K562 (cell line): ENCODE measurements around the gene PXN. TPM values are rescaled to one million over a fixed set of nuclear protein-coding genes. Genes with fewer than 3 reads are reported as not detected.

Experiments used
- ATAC-seq: fragments of 200-7000 bp; cut with Tn5 transposase; 3 replicates; pipeline ENCODE4 v1.9.1; 2020; ENCODE audit warnings: moderate library complexity
- BruUV-seq: library from RNA; stranded (reverse); fragments of 400-500 nt; replicated peaks from 2 replicates; lab custom pipeline; 2021; lab: Mats Ljungman, UMichigan
- CTCF ChIA-PET: fragments of 300-600 bp; formaldehyde crosslinking; extraction: SDS; loops from one replicate; lab custom pipeline; 2021; ENCODE audit warnings: low intra/inter-chr PET ratio; lab: Yijun Ruan, JAX
- POLR2A ChIA-PET: fragments of 300-600, 350-650 bp; sonication (Branson Sonifier 250); formaldehyde crosslinking; extraction: SDS; loops from one replicate; lab custom pipeline; 2021; ENCODE audit warnings: antibody characterized with exemption, inconsistent platforms; lab: Yijun Ruan, JAX
- DNase-seq, 4 experiments: peaks; one replicate each; pipeline versions ENCODE4 v3.0.0 to v3.0.0-alpha.2; 2011 to 2018; ENCODE audit warnings: low spot score in 3 of 4, mixed read lengths in 3 of 4; ENCODE audit errors: extremely low read depth in 1 of 4
- FAIRE-seq: peaks from 2 replicates; lab custom pipeline; 2011; peaks lifted over from hg19 to GRCh38; lab: Jason Lieb, UNC
- H2AFZ ChIP-seq: 2 replicates; pipeline ENCODE4 v1.6.0; 2011; ENCODE audit warnings: low read depth, low read length, control low read depth, inconsistent platforms
- H3K27ac ChIP-seq: fragments of 200-600 bp; 3 replicates; pipeline ENCODE4 v1.8.0; 2011; ENCODE audit warnings: low read depth, mild to moderate bottlenecking, control low read depth, inconsistent platforms, low read length, moderate library complexity, mixed read lengths; ENCODE audit errors: extremely low read depth
- H3K27me3 ChIP-seq, 2 experiments: fragments of 300-600 bp in 1 of 2; 2 replicates in 1 of 2; 3 replicates in 1 of 2; pipeline versions ENCODE4 v1.6.0 to v1.8.0; 2011; ENCODE audit warnings: inconsistent platforms in 2 of 2, low read length in 2 of 2, mild to moderate bottlenecking in 1 of 2, mixed read lengths in 1 of 2, moderate library complexity in 1 of 2; ENCODE audit not compliant: control insufficient read depth in 2 of 2, insufficient read depth in 2 of 2
- H3K36me3 ChIP-seq: fragments of 300-600 bp; 3 replicates; pipeline ENCODE4 v1.8.0; 2011; ENCODE audit warnings: mild to moderate bottlenecking, low read length, inconsistent platforms; ENCODE audit not compliant: control insufficient read depth, insufficient read depth
- H3K4me1 ChIP-seq, 2 experiments: fragments of 200-600 bp in 1 of 2; replicated peaks in 1 of 2; 2 replicates in 1 of 2; 3 replicates in 1 of 2; pipeline versions ENCODE4 v1.5.1 to v1.8.0; 2011; ENCODE audit warnings: inconsistent platforms in 2 of 2, low read length in 2 of 2, mild to moderate bottlenecking in 1 of 2, mixed read lengths in 1 of 2, moderate library complexity in 1 of 2; ENCODE audit not compliant: control insufficient read depth in 2 of 2, insufficient read depth in 2 of 2
- H3K4me2 ChIP-seq: 2 replicates; pipeline ENCODE4 v1.6.1; 2011; ENCODE audit warnings: low read length, control low read depth, inconsistent platforms, mixed read lengths; ENCODE audit not compliant: insufficient read depth
- H3K4me3 ChIP-seq: fragments of 200-600 bp; sonication (generic), shearing (Covaris generic); 2 replicates; pipeline ENCODE4 v1.5.1; 2016; ENCODE audit warnings: control low read depth, inconsistent platforms
- H3K79me2 ChIP-seq: fragments of 200-600 bp; 3 replicates; pipeline ENCODE4 v1.8.0; 2011; ENCODE audit warnings: low read length, inconsistent platforms; ENCODE audit not compliant: control insufficient read depth, insufficient read depth
- H3K9ac ChIP-seq, 2 experiments: 2 replicates each; pipeline versions ENCODE4 v1.6.0 to v1.6.1; 2011; ENCODE audit warnings: low read depth in 2 of 2, low read length in 2 of 2, control low read depth in 1 of 2, inconsistent platforms in 1 of 2, mild to moderate bottlenecking in 1 of 2, mixed read lengths in 1 of 2; ENCODE audit not compliant: insufficient read depth in 1 of 2
- H3K9me1 ChIP-seq: one replicate; pipeline ENCODE4 v1.6.0; 2011; ENCODE audit warnings: inconsistent platforms, mild to moderate bottlenecking, low read length, moderate library complexity; ENCODE audit not compliant: control insufficient read depth, insufficient read depth
- H3K9me3 ChIP-seq: replicated peaks from 2 replicates; pipeline ENCODE4 v1.5.1; 2011; ENCODE audit warnings: low read depth, low read length, inconsistent platforms; ENCODE audit not compliant: control insufficient read depth, insufficient read depth
- H4K20me1 ChIP-seq: replicated peaks from 2 replicates; pipeline ENCODE4 v1.6.1; 2011; ENCODE audit warnings: low read length, inconsistent platforms, mixed read lengths; ENCODE audit not compliant: control insufficient read depth, insufficient read depth
- NFYB ChIP-seq: IDR thresholded peaks from 2 replicates; pipeline ENCODE4 v1.6.1; 2011; ENCODE audit warnings: mild to moderate bottlenecking, moderate library complexity; ENCODE audit not compliant: insufficient read length; ENCODE audit errors: extremely low read depth
- POLR2A ChIP-seq: fragments of 450-650 bp; conservative IDR thresholded peaks from 2 replicates; pipeline ENCODE4 v1.6.1; 2016
- SIRT6 ChIP-seq: IDR thresholded peaks from one replicate; pipeline ENCODE4 v1.6.1; 2012; ENCODE audit warnings: low read depth, mild to moderate bottlenecking, control low read depth, inconsistent platforms, low read length, moderate library complexity
- SMARCB1 ChIP-seq: IDR thresholded peaks from 2 replicates; pipeline ENCODE4 v1.6.1; 2011; ENCODE audit warnings: improper control_type of control experiment, low read depth; ENCODE audit not compliant: insufficient read length
- ZKSCAN1 ChIP-seq: fragments of 150-350 bp; IDR thresholded peaks from 2 replicates; pipeline ENCODE4 v1.6.1; 2016; ENCODE audit warnings: low read depth, low read length
- ZNF324 ChIP-seq: fragments of 250-450 bp; sonication (Bioruptor Pico); IDR thresholded peaks from 2 replicates; pipeline ENCODE4 v1.4.0; 2020; ENCODE audit warnings: mild to moderate bottlenecking
- ZNF444 ChIP-seq: fragments of 250-450 bp; sonication (Bioruptor Pico); IDR thresholded peaks from 2 replicates; pipeline ENCODE4 v1.4.0; 2020; ENCODE audit warnings: mild to moderate bottlenecking, moderate library complexity
- ZSCAN29 ChIP-seq: fragments of 450-650 bp; IDR thresholded peaks from 2 replicates; pipeline ENCODE4 v1.6.1; 2017
- WGBS: fragments of 100-300 bp; shearing (Covaris generic); methylation state at CpG from one replicate; pipeline ENCODE4 v1.1.6; 2016; ENCODE audit warnings: low coverage, mixed read lengths; ENCODE audit not compliant: insufficient coverage; ENCODE audit errors: missing lambda C conversion rate; 5-methylcytosine and 5-hydroxymethylcytosine counted together
- in situ Hi-C: fragments of 300-500 bp; cut with MboI; formaldehyde crosslinking; loops from 4 replicates; pipeline ENCODE4 v1.15.0; 2018; ENCODE audit warnings: inconsistent platforms, mixed read lengths
- intact Hi-C: fragments of 100-400 bp; cut with micrococcal nuclease; formaldehyde crosslinking; loops from 2 replicates; pipeline ENCODE4 v1.14.2; 2022
- polyA plus RNA-seq, 8 experiments: library from polyadenylated mRNA; depleted of rRNA in 4 of 8; stranded (reverse) in 5 of 8; unstranded in 3 of 8; fragments of >200 nt; fragmentation: Nextera tagmentation in 2 of 8; fragmentation: Illumina TruSeq in 1 of 8; extraction: Ambion mirVana in 2 of 8; extraction: Trizol in 1 of 8; gene quantifications; 2 replicates each; pipeline versions ENCODE4 v1.2.1 to v1.2.3, GENCODE V29; 2011 to 2014; ENCODE audit warnings: inconsistent platforms in 1 of 8, missing spikeins in 1 of 8
- total RNA-seq, 7 experiments: library from RNA; depleted of rRNA in 6 of 7; stranded (reverse); fragments of >200 nt in 6 of 7; fragmentation: Illumina TruSeq in 2 of 7; extraction: Trizol in 2 of 7; gene quantifications; 2 replicates each; pipeline versions ENCODE4 v1.2.1 to v1.2.3, GENCODE V29; 2011 to 2021; ENCODE audit warnings: low replicate concordance in 1 of 7
- TF ChIP-seq, protein P1 (sequence below): sonication (generic); formaldehyde crosslinking; IDR thresholded peaks from 2 replicates; pipeline ENCODE4 v1.8.0; 2022; ENCODE audit warnings: mild to moderate bottlenecking, missing genetic modification reagents
- TF ChIP-seq, protein P2 (sequence below): fragments of 250-450 bp; sonication (Bioruptor Pico); IDR thresholded peaks from 2 replicates; pipeline ENCODE4 v1.4.0; 2020; ENCODE audit warnings: mild to moderate bottlenecking, moderate library complexity

Gene PXN
- total and polyA plus RNA-seq, 9 of the 15 experiments (the other 6 are each of a cell fraction or from before 2014, with no cell fraction given), result 4.0 to 74.1 (median 18.6) TPM

DNA sequence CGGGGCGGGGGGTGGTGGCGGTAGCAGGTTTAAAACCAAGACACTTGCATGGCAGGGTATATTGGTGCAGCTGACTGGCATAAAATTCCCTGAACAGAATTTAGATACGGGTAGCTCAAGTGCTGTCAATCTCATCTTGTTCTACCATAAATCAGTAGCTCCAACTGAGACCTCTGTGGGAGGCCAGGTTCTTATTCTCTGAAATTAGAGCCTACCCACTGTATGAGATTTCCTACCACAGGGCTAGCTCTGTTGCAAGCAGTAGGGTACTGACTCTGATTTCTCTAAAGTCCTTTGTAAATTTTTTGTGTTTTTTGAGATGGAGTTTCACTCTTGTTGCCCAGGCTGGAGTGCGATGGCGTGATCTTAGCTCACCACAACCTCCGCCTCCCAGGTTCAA, 61.4 kb downstream of the PXN start:
- in situ Hi-C loops, result no loop called here
- no peak for DNase-seq
- ChIA-PET POLR2A (interaction anchor here (0.9 to 12.6 kb wide), 3 partner anchors 8 to 88 kb away, joined by 3 to 331 read pairs (median 27); partner anchors contain the start of genes RNU4-1 and RNU4-2), CTCF (no interaction called here)
- Histone ChIP-seq H3K4me1 (peaks cover 3 to 6% of the 10 kb centered on the region in 2 experiments; a peak in 4 of 5 replicates), H3K27me3 (no peaks in the 10 kb centered on the region), H3K27ac (no peak overlapping the region), H3K36me3 (peaks cover 33% of the 10 kb centered on the region), H3K9ac (no peak overlapping the region), H3K79me2 (peaks cover 31% of the 10 kb centered on the region), H3K4me2 (no peak overlapping the region), H3K9me1 (no peaks in the 10 kb centered on the region), H3K9me3 (0 out of 2 replicates have a peak, but pooled peaks cover 1% of the 10 kb centered on the region), H2AFZ (no peak overlapping the region), H4K20me1 (peaks cover 9% of the 10 kb centered on the region), H3K4me3 (no peak overlapping the region)
- WGBS, result 90% methylated on average over 6 of the region's 7 CpGs
- intact Hi-C loops, result no loop called here
- BruUV-seq, result no TSS peak
- no peak for ATAC-seq
- TF ChIP-seq ZNF444 (CRISPR knock-in tag) (no peak), NFYB (no peak)
- no peak for FAIRE-seq

DNA sequence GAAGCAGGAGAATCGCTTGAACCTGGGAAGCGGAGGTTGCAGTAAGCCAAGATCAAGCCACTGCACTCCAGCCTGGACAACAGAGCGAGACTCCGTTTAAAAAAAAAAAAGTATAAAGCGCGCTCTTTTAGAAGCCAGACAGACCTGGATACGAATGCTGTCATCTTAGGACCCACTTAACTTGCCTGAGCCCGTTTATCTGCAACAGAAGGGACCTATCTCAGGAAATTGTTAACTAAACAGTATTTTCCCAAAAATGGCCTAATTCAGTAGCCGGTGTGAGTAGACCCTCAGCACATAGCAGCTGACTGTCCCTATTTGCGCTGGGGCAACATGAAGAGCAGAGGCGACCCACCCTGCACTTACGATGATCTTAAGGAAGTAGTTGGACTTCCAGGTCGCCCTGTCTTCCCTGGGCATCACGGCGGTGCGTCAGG, 65.1 kb downstream of the PXN start:
- Histone ChIP-seq H3K4me3 (peak overlapping the region; percentile 84), H3K36me3 (peaks cover 48% of the 10 kb centered on the region), H3K79me2 (peaks cover 68% of the 10 kb centered on the region), H3K4me2 (peak overlapping the region; percentile 100), H3K9ac (peak overlapping the region; percentile 95 to 98), H4K20me1 (peaks cover 32% of the 10 kb centered on the region), H3K27me3 (no peaks in the 10 kb centered on the region), H3K9me3 (no peaks in the 10 kb centered on the region), H3K27ac (peak overlapping the region; percentile 92), H3K9me1 (no peaks in the 10 kb centered on the region), H3K4me1 (peaks cover 6 to 29% of the 10 kb centered on the region in 2 experiments; a peak in 4 of 5 replicates), H2AFZ (no peak overlapping the region)
- ATAC-seq, result no peak
- intact Hi-C loops, result no loop called here
- in situ Hi-C loops, result no loop called here
- no peak for DNase-seq
- ChIA-PET CTCF (no interaction called here), POLR2A (interaction anchor here (0.6 to 12.6 kb wide), 39 partner anchors 10 to 1734 kb away, joined by 3 to 331 read pairs (median 4); partner anchors contain the start of genes DYNLL1, PXN, RAB35 and RNU4-1)
- WGBS, result 1% methylated on average over 15 of the region's 16 CpGs
- BruUV-seq, result TSS peak; percentile 55
- no peak for FAIRE-seq
- no peak for TF ChIP-seq POLR2A
- TF ChIP-seq ZKSCAN1, result no peak
- TF ChIP-seq ZNF324 (CRISPR knock-in tag), result no peak
- TF ChIP-seq ZSCAN29, result 0 out of 2 replicates have a peak, but pooled peaks have one; percentile 39
- TF ChIP-seq SMARCB1, result no peak
- TF ChIP-seq, protein P1, sequence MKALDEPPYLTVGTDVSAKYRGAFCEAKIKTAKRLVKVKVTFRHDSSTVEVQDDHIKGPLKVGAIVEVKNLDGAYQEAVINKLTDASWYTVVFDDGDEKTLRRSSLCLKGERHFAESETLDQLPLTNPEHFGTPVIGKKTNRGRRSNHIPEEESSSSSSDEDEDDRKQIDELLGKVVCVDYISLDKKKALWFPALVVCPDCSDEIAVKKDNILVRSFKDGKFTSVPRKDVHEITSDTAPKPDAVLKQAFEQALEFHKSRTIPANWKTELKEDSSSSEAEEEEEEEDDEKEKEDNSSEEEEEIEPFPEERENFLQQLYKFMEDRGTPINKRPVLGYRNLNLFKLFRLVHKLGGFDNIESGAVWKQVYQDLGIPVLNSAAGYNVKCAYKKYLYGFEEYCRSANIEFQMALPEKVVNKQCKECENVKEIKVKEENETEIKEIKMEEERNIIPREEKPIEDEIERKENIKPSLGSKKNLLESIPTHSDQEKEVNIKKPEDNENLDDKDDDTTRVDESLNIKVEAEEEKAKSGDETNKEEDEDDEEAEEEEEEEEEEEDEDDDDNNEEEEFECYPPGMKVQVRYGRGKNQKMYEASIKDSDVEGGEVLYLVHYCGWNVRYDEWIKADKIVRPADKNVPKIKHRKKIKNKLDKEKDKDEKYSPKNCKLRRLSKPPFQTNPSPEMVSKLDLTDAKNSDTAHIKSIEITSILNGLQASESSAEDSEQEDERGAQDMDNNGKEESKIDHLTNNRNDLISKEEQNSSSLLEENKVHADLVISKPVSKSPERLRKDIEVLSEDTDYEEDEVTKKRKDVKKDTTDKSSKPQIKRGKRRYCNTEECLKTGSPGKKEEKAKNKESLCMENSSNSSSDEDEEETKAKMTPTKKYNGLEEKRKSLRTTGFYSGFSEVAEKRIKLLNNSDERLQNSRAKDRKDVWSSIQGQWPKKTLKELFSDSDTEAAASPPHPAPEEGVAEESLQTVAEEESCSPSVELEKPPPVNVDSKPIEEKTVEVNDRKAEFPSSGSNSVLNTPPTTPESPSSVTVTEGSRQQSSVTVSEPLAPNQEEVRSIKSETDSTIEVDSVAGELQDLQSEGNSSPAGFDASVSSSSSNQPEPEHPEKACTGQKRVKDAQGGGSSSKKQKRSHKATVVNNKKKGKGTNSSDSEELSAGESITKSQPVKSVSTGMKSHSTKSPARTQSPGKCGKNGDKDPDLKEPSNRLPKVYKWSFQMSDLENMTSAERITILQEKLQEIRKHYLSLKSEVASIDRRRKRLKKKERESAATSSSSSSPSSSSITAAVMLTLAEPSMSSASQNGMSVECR (CRISPR knock-in tag), result peak; percentile 48; the same call in 1 of the 2 replicates
- peak; percentile 29 for TF ChIP-seq SIRT6
- TF ChIP-seq, protein P2, sequence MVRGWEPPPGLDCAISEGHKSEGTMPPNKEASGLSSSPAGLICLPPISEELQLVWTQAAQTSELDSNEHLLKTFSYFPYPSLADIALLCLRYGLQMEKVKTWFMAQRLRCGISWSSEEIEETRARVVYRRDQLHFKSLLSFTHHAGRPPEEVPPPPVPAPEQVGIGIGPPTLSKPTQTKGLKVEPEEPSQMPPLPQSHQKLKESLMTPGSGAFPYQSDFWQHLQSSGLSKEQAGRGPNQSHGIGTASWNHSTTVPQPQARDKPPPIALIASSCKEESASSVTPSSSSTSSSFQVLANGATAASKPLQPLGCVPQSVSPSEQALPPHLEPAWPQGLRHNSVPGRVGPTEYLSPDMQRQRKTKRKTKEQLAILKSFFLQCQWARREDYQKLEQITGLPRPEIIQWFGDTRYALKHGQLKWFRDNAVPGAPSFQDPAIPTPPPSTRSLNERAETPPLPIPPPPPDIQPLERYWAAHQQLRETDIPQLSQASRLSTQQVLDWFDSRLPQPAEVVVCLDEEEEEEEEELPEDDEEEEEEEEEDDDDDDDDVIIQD (CRISPR knock-in tag), result no peak
